ENCODE measurements around the gene ADAMTS20.

The ADAMTS20 gene

GRCh38 chr12:43310596-43310995 is 241.4 kb downstream of the ADAMTS20 start:
- DNase-seq (ENCODE audit: low spot score), result no peak

- DNase-seq (ENCODE audit: low spot score), result peak; percentile 65
Observed at GRCh38 chr12:43309959-43310358, 242.0 kb downstream of the ADAMTS20 start.

- DNase-seq (ENCODE audit: low spot score), result no peak
Observed at GRCh38 chr12:43308776-43309175, 243.2 kb downstream of the ADAMTS20 start.

GRCh38 chr12:43307126-43307525 is 244.9 kb downstream of the ADAMTS20 start:
- DNase-seq (ENCODE audit: low spot score), result no peak

GRCh38 chr12:43306066-43306465 is 245.9 kb downstream of the ADAMTS20 start:
- DNase-seq (ENCODE audit: low spot score), result peak; percentile 53

GRCh38 chr12:43305065-43305464 is 246.9 kb downstream of the ADAMTS20 start:
- DNase-seq (ENCODE audit: low spot score), result no peak
